NCI-H2196 treated with DMSO at 0.1 percent for 48 hours (cell line): ENCODE data around the gene AKIP1.
"Not testable (repeated sequence)": the region's sequence is repeated elsewhere in the genome, so short reads cannot be mapped to it uniquely, and the experiment has no call there.

Experiments used
- DNase-seq: peaks from one replicate; lab custom pipeline; 2025; ENCODE audit not compliant: unreplicated experiment; lab: John Stamatoyannopoulos, UW

AKIP1 gene

DNA sequence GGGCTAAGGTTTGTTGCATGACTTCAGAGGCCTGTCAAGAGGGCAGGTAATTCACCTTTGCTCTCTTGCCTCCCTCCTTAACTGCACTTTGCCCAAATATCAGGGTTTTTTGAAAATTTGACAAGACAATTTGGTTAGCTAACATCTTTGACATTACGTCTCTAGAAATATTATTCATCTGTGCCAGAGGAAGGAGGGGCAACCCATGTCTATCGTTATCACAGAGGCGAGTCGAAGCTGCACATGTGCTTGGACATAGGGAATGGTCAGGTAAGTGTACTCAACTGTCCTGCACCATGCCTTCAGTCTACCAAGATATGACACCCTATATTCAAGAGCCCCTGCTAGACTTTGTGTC, 3.7 kb downstream of the AKIP1 start:
- DNase-seq = no peak

GRCh38 chr11:8917157-8917825, 6.3 kb downstream of the AKIP1 start:
- DNase-seq = no peak

DNA sequence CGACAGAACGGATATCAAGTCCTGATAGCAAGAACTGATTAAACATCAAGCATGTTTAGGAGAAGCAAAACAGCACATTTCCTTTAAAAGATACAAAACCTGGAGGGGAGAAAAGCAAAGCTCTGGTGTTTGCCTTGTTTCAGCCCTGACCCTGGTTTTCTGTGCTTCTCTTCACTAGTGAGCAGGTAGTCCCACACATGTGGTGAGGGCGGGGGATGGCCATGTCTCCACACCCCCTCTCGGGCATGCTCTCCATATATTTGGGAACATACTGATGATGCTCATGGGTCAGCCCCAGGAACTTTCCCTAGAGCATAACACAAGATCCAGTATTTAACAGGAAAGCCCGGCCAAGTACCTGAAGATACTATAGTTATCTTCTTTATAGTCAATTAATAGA, 11.7 kb downstream of the AKIP1 start:
- DNase-seq = no peak

DNA sequence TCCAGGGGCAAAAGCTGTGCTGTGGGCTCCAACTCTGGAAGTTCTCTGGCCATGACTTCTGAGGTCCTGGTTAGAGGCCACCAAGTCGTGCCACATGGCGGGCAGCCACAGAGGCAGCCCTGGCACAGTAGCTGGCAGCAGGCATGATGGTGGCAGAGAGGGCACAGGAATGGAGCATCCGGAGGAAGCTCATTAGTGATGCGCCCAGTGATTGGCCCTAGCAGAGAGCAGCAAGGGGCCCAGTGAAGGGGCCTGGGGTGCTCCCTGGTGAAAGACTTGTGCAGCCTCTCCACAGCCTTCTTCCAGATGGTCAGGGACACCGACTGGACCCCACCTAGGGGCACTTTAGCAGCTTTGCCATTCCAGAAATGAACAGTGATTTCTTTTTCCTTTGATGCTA, 14.7 kb downstream of the AKIP1 start:
- DNase-seq = no peak

DNA sequence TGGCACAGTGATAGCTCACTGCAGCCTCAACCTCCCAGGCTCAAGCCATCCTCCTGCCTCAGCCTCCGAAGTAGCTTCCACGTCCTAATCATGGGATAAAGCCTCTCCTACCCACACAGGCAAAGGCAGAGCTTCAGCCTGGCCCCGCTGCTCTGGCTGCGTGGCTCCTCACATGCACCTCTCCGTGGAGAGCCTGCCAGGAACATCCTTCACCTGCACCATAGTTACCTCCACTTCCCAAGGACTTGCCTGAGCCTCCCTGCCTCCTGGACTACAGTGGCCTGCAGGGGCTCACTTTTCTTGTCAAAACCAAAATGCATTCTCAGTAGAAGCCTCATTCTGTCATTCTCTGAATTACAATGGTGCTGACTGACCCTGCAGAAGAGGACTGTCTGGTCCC, 15.2 kb downstream of the AKIP1 start:
- DNase-seq = no peak

- DNase-seq = no peak
These were observed 16.2 kb downstream of the AKIP1 start for GRCh38 chr11:8927233-8927632.

DNA sequence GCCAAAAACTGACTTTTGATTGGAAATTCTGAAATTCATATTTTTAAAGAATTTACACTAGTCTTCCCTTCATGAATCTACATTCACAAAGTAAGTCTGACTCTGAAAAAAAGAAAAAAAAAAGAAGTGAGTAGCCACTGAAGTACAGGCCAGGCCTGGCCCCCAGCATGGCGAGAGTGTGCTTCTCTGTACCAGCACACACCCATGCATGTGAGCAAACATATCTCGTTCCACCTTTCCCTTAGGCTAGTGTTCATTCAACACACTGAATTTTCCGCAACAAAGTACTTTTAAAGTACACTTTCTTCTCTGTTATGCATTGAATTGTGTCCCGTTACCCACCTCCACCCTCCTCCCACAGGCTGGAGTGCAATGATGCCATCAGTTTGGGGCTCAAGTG, 17.2 kb downstream of the AKIP1 start:
- DNase-seq = no peak

- no peak for DNase-seq
These were observed 18.1 kb downstream of the AKIP1 start for GRCh38 chr11:8928981-8929615.

- DNase-seq = no peak
These were observed 19.6 kb downstream of the AKIP1 start for GRCh38 chr11:8930456-8931175.

- peak; percentile 9 for DNase-seq
These were observed 21.7 kb downstream of the AKIP1 start, which contains the start of gene C11orf16 for GRCh38 chr11:8932564-8933180. C11orf16 (minus strand) TSS chr11:8932947; CDS start chr11:8932308, 639 bp downstream.

- no peak for DNase-seq
These were observed 22.9 kb downstream of the AKIP1 start for GRCh38 chr11:8933931-8934330.

- DNase-seq = no peak
These were observed 23.9 kb downstream of the AKIP1 start for GRCh38 chr11:8934742-8935488.

- not testable (repeated sequence) for DNase-seq
These were observed 24.8 kb downstream of the AKIP1 start for GRCh38 chr11:8935789-8936188.

- DNase-seq = no peak
These were observed 26.2 kb downstream of the AKIP1 start for GRCh38 chr11:8937159-8937558.

- no peak for DNase-seq
These were observed 26.7 kb downstream of the AKIP1 start for GRCh38 chr11:8937659-8938058.

DNA sequence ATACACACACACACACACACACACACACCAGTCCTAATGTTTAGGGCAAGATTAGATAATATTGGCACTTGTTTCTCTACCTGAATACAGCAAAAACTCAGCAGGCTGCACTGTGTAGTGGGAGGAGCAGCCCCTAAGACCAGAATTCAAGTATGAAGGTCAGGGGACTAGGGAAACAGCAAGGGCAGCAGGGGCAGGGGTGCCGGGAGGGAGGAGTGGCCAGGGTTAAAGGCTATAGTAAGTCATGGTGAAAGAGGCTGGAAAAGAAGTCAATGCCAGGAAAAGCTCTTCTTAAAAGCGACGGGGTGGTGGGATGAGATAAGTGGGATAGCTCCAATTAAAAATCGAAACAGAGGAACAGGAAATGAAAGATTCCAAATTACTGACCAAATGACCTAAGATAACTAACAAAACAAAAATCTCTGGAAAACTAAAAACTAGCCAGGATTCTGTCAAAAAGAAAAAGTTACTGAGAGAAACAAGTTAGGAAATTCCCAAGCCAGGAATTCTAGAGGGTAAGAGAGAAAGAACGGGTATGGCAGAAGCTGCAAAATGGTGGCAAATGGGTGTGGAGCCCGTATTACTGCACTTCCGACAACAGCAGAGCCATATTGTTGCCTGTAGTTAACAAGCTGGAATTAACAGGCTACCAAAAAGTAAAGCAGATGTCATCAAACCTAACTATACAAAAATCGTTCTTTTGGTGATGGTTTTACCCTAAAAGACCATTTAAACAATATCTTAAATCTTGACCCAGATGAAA, 30.5 kb downstream of the AKIP1 start:
- no peak for DNase-seq

DNA sequence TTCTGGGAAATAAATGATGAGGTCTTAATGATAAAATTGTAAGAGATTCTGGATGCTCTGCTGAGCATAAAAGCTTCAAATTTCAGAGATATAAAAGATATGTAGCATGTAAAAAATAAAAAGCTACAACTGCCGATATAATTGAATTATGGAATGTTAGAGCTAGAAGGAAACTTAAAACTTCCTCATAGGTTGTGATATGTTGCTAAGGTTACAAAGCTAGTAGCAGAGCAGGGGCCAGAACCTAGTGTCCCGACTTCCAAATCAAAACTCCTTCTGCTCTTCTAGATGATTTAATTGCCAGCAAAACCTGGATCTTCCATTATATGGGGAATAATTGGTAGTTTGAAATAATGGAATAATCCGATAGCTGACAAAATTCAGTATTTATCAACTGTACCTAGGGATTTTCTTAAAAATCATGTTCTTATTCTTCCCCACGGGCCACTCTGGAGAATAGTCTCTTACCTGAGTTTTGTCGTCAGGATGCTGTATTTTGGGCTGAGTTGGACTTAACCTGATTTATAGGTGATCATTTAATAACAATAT, 31.6 kb downstream of the AKIP1 start, which contains the start of gene ASCL3:
TSS of gene ASCL3 (minus strand) at position 499 of the 549 bp plus-strand sequence. CDS start 4,855 bp downstream, outside the sequence.
- DNase-seq = no peak

DNA sequence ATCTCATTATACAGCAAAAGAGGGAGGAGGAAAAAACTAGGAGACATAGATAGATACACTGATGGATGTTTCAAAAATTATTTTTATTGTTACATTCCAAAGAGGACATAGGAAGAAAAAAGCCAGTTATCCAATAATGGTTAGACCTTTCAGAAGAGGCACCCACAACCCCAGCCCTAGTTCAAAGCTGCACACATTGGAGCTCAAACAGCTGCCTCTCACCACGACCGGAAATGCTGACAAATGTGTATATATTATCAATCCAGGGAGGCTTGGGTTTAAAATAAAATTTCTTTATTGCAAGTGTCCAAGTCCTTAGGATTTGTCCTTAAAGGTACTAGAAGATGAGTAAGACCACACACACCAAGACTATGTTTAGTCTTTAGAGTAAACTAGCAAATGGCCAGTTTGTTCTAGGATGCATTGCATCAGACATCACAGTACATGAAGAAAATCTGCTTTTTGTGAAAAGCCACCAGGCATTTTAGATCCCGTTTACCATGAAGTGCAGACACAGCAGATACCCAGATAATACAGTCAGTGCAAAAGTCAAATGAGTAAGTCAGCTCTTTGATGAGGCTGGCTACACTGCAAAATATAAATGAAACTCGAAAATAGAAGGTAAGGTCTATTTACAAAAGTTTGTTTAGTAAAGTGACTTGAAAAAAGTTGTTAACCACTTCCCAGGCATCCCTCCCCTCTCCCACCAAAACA, 36.4 kb downstream of the AKIP1 start:
- DNase-seq = no peak

DNA sequence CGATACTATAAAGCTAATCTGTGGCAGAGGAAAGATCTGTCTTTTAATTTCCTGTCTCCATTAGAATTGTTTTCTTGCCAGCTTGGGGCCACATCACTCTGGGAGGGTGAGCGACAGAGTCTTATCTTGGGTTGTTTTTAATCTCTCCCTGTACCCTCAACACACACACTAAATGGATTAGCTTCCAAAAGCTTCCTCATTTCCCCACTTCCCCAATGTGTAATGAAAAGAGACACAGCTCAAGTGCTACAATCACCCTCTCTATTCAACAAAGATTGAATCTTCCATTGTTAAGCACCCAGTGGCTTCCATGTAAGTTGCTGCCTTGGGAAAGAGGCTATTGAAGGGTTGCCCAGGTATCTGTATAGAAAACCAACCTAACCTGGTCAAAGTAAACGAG, 37.9 kb downstream of the AKIP1 start:
- no peak for DNase-seq
